Measurements from ENCODE around the gene NOG. TPM values are rescaled to one million over a fixed set of nuclear protein-coding genes. Genes with fewer than 3 reads are reported as not detected.

The NOG gene
- total RNA-seq, 2 experiments from 2014 or later, result not detected

DNA sequence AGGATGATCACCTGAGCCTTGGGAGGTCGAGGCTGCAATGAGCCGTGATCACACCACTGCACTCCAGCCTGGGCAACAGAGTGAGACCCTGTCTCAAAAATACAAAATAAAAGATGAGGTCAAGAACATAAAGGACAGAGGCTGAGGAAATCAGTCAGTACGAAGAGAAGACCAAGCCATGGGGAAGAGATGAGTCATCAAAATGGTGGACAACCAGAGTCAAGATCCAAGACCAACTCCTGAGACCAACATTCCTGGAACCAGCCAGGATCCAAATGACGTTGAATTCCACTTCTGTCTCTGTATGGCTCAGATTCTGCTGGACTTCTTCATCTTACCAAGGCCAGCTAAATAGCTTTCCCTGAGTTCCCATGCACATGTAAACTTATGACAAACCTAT, 44.8 kb upstream of the NOG start:
- Histone ChIP-seq H3K9me2 (ENCODE audit: insufficient read depth, low read length) (no peaks in the 10 kb centered on the region), H3K9me3 (ENCODE audit: low read length) (no peaks in the 10 kb centered on the region), H3K27ac (ENCODE audit: low read depth, low read length, poor library complexity, severe bottlenecking) (no peak overlapping the region), H4K20me1 (ENCODE audit: insufficient read depth, low read length) (no peaks in the 10 kb centered on the region), H3K4me2 (ENCODE audit: low read length) (no peak overlapping the region), H3K79me2 (ENCODE audit: insufficient read depth, low read depth, low read length) (no peaks in the 10 kb centered on the region), H3K4me3 (ENCODE audit: low read depth, low read length, poor library complexity, severe bottlenecking) (no peak overlapping the region), H3K4me1 (ENCODE audit: insufficient read depth, low read length, poor library complexity, severe bottlenecking) (no peaks in the 10 kb centered on the region), H2AFZ (ENCODE audit: low read length) (no peak overlapping the region), H3K36me3 (ENCODE audit: insufficient read depth, low read length) (no peaks in the 10 kb centered on the region)
- no peak for TF ChIP-seq EZH2phosphoT487 (IDR thresholded peaks at IDR 0.05; ENCODE audit: borderline replicate concordance, low read depth, low read length)
- TF ChIP-seq, protein P1, sequence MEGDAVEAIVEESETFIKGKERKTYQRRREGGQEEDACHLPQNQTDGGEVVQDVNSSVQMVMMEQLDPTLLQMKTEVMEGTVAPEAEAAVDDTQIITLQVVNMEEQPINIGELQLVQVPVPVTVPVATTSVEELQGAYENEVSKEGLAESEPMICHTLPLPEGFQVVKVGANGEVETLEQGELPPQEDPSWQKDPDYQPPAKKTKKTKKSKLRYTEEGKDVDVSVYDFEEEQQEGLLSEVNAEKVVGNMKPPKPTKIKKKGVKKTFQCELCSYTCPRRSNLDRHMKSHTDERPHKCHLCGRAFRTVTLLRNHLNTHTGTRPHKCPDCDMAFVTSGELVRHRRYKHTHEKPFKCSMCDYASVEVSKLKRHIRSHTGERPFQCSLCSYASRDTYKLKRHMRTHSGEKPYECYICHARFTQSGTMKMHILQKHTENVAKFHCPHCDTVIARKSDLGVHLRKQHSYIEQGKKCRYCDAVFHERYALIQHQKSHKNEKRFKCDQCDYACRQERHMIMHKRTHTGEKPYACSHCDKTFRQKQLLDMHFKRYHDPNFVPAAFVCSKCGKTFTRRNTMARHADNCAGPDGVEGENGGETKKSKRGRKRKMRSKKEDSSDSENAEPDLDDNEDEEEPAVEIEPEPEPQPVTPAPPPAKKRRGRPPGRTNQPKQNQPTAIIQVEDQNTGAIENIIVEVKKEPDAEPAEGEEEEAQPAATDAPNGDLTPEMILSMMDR (conservative IDR thresholded peaks at IDR 0.05; ENCODE audit: low read length), result no peak
- no peak for DNase-seq (ENCODE audit: low spot score)
- ChIA-PET CTCF (ENCODE audit: unreplicated experiment) (no interaction called here), POLR2A (no interaction called here)
- BruUV-seq (replicated peaks), result no TSS peak
- intact Hi-C loops (cut with micrococcal nuclease; ENCODE audit: unreplicated experiment), result no loop called here

DNA sequence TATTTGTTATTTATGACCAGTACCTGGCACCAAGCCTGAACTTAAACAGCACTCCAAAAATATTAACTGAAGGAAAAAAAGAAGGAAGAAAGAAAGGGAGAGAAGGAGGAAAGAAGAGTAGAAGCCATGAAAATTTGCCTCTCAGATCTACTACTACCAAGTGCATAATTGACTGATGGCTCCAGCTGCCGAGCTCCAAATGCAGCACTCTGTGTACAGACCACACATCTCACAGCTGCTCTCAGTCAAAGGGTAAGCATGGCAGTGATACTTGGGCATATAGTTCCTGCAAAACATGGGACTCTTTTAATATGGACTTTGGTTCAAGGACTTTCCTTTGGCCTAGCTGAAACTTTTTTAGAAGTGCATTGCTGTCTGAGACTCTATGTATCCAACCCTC, 44.0 kb upstream of the NOG start:
- no peaks in the 10 kb centered on the region for H3K9me3 ChIP-seq (ENCODE audit: low read length)
- H3K4me2 ChIP-seq (ENCODE audit: low read length), result no peak overlapping the region
- POLR2A ChIA-PET, result no interaction called here
- CTCF ChIA-PET (ENCODE audit: unreplicated experiment), result no interaction called here
- no TSS peak for BruUV-seq (replicated peaks)
- H3K9me2 ChIP-seq (ENCODE audit: insufficient read depth, low read length), result no peaks in the 10 kb centered on the region
- TF ChIP-seq, protein P1 (conservative IDR thresholded peaks at IDR 0.05; ENCODE audit: low read length), result no peak
- TF ChIP-seq EZH2phosphoT487 (IDR thresholded peaks at IDR 0.05; ENCODE audit: borderline replicate concordance, low read depth, low read length), result no peak
- H3K36me3 ChIP-seq (ENCODE audit: insufficient read depth, low read length), result no peaks in the 10 kb centered on the region
- DNase-seq (ENCODE audit: low spot score), result no peak
- H3K79me2 ChIP-seq (ENCODE audit: insufficient read depth, low read depth, low read length), result no peaks in the 10 kb centered on the region
- intact Hi-C loops (cut with micrococcal nuclease; ENCODE audit: unreplicated experiment), result no loop called here
- no peaks in the 10 kb centered on the region for H3K4me1 ChIP-seq (ENCODE audit: insufficient read depth, low read length, poor library complexity, severe bottlenecking)
- no peak overlapping the region for H3K4me3 ChIP-seq (ENCODE audit: low read depth, low read length, poor library complexity, severe bottlenecking)
- H2AFZ ChIP-seq (ENCODE audit: low read length), result no peak overlapping the region
- no peaks in the 10 kb centered on the region for H4K20me1 ChIP-seq (ENCODE audit: insufficient read depth, low read length)
- H3K27ac ChIP-seq (ENCODE audit: low read depth, low read length, poor library complexity, severe bottlenecking), result no peak overlapping the region

DNA sequence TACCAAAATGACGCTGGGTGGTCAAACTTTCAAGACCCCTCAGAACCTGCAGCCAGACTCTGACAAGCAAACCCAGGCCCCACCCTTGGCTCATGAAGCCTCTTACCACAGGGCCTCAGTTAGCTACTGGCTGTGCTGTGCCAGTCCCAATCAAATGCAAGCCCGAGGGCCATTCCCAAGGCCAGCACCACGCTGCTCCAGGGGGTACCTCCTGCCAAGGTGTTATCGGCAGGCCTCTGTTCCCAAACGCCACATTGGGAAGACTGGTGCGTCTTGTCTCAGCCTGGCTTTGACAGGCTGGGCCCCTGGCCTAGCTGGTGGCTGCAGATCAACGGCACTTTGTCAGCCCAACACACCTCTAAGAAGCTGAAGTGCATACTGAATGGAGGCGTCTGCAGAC, 35.8 kb upstream of the NOG start:
- Histone ChIP-seq H3K36me3 (ENCODE audit: insufficient read depth, low read length) (no peaks in the 10 kb centered on the region), H2AFZ (ENCODE audit: low read length) (no peak overlapping the region), H3K79me2 (ENCODE audit: insufficient read depth, low read depth, low read length) (no peaks in the 10 kb centered on the region), H4K20me1 (ENCODE audit: insufficient read depth, low read length) (no peaks in the 10 kb centered on the region), H3K27ac (ENCODE audit: low read depth, low read length, poor library complexity, severe bottlenecking) (no peak overlapping the region), H3K9me3 (ENCODE audit: low read length) (no peaks in the 10 kb centered on the region), H3K4me1 (ENCODE audit: insufficient read depth, low read length, poor library complexity, severe bottlenecking) (no peaks in the 10 kb centered on the region), H3K4me2 (ENCODE audit: low read length) (no peak overlapping the region), H3K9me2 (ENCODE audit: insufficient read depth, low read length) (no peaks in the 10 kb centered on the region), H3K4me3 (ENCODE audit: low read depth, low read length, poor library complexity, severe bottlenecking) (no peak overlapping the region)
- CTCF ChIA-PET (ENCODE audit: unreplicated experiment), result no interaction called here
- intact Hi-C loops (cut with micrococcal nuclease; ENCODE audit: unreplicated experiment), result no loop called here
- DNase-seq (ENCODE audit: low spot score), result no peak
- no TSS peak for BruUV-seq (replicated peaks)
- TF ChIP-seq EZH2phosphoT487 (IDR thresholded peaks at IDR 0.05; ENCODE audit: borderline replicate concordance, low read depth, low read length), result no peak
- TF ChIP-seq, protein P1 (conservative IDR thresholded peaks at IDR 0.05; ENCODE audit: low read length), result no peak
- POLR2A ChIA-PET, result no interaction called here
